NK-92 (cell line): ENCODE results near the gene HELZ.
"Not testable (repeated sequence)": the region's sequence is repeated elsewhere in the genome, so short reads cannot be mapped to it uniquely, and the experiment has no call there.

Source experiments
- DNase-seq: peaks from one replicate; lab custom pipeline; 2025; ENCODE audit not compliant: unreplicated experiment; lab: John Stamatoyannopoulos, UW

Gene HELZ

GRCh38 chr17:67245073-67245693 lies at the start of gene HELZ:
TSS of gene HELZ (minus strand) at chr17:67245196. CDS start at chr17:67218804, 26,392 bp downstream.
- no peak for DNase-seq

- DNase-seq, result no peak
Observed at GRCh38 chr17:67293251-67294203, 48.5 kb upstream of the HELZ start.

GRCh38 chr17:67290711-67291291 lies 45.8 kb upstream of the HELZ start:
- no peak for DNase-seq

GRCh38 chr17:67290244-67290643 lies 45.2 kb upstream of the HELZ start:
- DNase-seq, result no peak

- DNase-seq, result no peak
Observed at GRCh38 chr17:67289181-67289876, 44.3 kb upstream of the HELZ start.

- DNase-seq, result not testable (repeated sequence)
Observed at GRCh38 chr17:67286826-67287225, 41.8 kb upstream of the HELZ start.

- no peak for DNase-seq
Observed at GRCh38 chr17:67285360-67285759, 40.4 kb upstream of the HELZ start.

GRCh38 chr17:67283731-67284516 lies 38.9 kb upstream of the HELZ start:
- no peak for DNase-seq

GRCh38 chr17:67281743-67282142 lies 36.7 kb upstream of the HELZ start:
- DNase-seq, result no peak

GRCh38 chr17:67281053-67281452 lies 36.1 kb upstream of the HELZ start:
- no peak for DNase-seq

GRCh38 chr17:67280279-67280678 lies 35.3 kb upstream of the HELZ start:
- DNase-seq, result no peak

- DNase-seq, result no peak
Observed at GRCh38 chr17:67279115-67279514, 34.1 kb upstream of the HELZ start.

GRCh38 chr17:67278363-67278762 lies 33.4 kb upstream of the HELZ start:
- no peak for DNase-seq

- no peak for DNase-seq
Observed at GRCh38 chr17:67276075-67276474, 31.1 kb upstream of the HELZ start.

- DNase-seq, result no peak
Observed at GRCh38 chr17:67274466-67274865, 29.5 kb upstream of the HELZ start.

- DNase-seq, result no peak
Observed at GRCh38 chr17:67273900-67274299, 28.9 kb upstream of the HELZ start.

- DNase-seq, result no peak
Observed at GRCh38 chr17:67272312-67273047, 27.5 kb upstream of the HELZ start.

- DNase-seq, result not testable (repeated sequence)
Observed at GRCh38 chr17:67271187-67271586, 26.2 kb upstream of the HELZ start.

- DNase-seq, result no peak
Observed at GRCh38 chr17:67270416-67270815, 25.4 kb upstream of the HELZ start.

GRCh38 chr17:67266496-67266895 lies 21.5 kb upstream of the HELZ start:
- no peak for DNase-seq
